Epithelial cell of prostate (primary cell): ENCODE data around the gene ICOS.

Experiments
- DNase-seq: peaks from one replicate; pipeline ENCODE4 v3.0.0-alpha.2; 2011; ENCODE audit warnings: low read depth, low spot score
- H3K27ac ChIP-seq: fragments of 450-650 bp; 2 replicates; pipeline ENCODE4 v1.5.1; 2017; ENCODE audit warnings: mild to moderate bottlenecking

Gene ICOS

GRCh38 chr2:204003276-204003990 is 66.9 kb downstream of the ICOS start:
- DNase-seq, result no peak
- no peak overlapping the region for H3K27ac ChIP-seq

- DNase-seq, result no peak
Observed at GRCh38 chr2:204004912-204005311, 68.3 kb downstream of the ICOS start.

GRCh38 chr2:204005940-204006721 is 69.6 kb downstream of the ICOS start:
- DNase-seq, result no peak
- H3K27ac ChIP-seq, result no peak overlapping the region

More at GRCh38 chr2:204004912-204005311, 68.3 kb downstream of the ICOS start:
- H3K27ac ChIP-seq, result no peak overlapping the region

- no peak for DNase-seq
- H3K27ac ChIP-seq, result no peak overlapping the region
Observed at GRCh38 chr2:204008352-204008751, 71.8 kb downstream of the ICOS start.

GRCh38 chr2:204010628-204011560 is 74.3 kb downstream of the ICOS start:
- no peak for DNase-seq
- peak overlapping the region; percentile 54 for H3K27ac ChIP-seq
